ENCODE results near the gene VTI1A. TPM values are rescaled to one million over a fixed set of nuclear protein-coding genes. Genes with fewer than 3 reads are reported as not detected.

Gene VTI1A
- total and polyA plus RNA-seq, 9 of the 15 experiments (the other 6 are each of a cell fraction or from before 2014, with no cell fraction given), result 9.3 to 21.4 (median 16.0) TPM

DNA sequence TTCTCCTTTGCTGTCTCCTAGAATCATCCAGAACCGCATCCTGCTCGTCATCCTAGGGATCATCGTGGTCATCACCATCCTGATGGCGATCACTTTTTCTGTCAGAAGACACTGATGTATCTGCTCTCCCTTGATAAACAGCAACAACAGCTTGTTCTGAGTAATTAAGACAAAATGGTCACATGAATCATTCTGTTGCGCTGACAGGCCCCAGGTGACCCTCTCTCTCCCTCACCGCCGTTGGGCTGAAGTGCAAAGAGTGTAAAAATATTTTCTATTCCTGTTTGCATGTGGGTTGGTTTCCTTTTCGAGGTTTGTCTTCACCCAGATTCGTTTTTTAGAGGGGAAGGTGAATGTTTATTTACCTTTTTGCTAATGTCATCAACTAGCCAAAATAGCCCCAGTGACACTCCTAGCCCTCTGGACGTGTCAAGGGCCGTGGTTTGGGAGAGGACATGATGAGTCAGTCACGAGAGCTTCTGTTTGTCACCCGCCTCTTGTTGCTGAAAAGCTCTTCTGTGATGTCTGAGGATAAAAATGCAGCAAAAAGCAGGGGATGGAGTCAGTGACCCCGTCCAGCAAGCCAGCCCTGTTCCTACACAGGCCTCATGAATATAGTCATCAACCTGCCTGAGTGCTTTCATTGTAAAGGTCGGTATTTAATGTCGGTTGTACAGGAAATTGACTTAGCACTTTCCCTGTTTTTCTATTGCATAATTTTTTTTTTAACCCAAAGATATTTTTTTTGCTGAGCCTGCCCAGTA is 368.4 kb downstream of the VTI1A start:
- H3K27ac ChIP-seq (ENCODE audit: extremely low read depth, low read depth, low read length), result no peak overlapping the region
- H4K20me1 ChIP-seq (replicated peaks; ENCODE audit: control insufficient read depth, insufficient read depth, low read length), result no peaks in the 10 kb centered on the region
- H3K9me1 ChIP-seq (ENCODE audit: control insufficient read depth, insufficient read depth, low read length), result no peaks in the 10 kb centered on the region
- no peak overlapping the region for H3K9ac ChIP-seq (ENCODE audit: insufficient read depth in 1 of 2, low read depth in 2 of 2, low read length in 2 of 2)
- 34% methylated on average over 13 of the region's 16 CpGs for WGBS (ENCODE audit: insufficient coverage, low coverage, missing lambda C conversion rate)
- no peaks in the 10 kb centered on the region for H3K36me3 ChIP-seq (ENCODE audit: control insufficient read depth, insufficient read depth, low read length)
- FAIRE-seq, result no peak
- no peak for ATAC-seq
- ChIA-PET CTCF (ENCODE audit: low intra/inter-chr PET ratio) (no interaction called here), POLR2A (no interaction called here)
- no peaks in the 10 kb centered on the region for H3K9me3 ChIP-seq (replicated peaks; ENCODE audit: control insufficient read depth, insufficient read depth, low read depth, low read length)
- DNase-seq (ENCODE audit: extremely low read depth in 1 of 4, low spot score in 3 of 4), result peak in 1 of 4 experiments; percentile 12
- no TSS peak for BruUV-seq (replicated peaks)
- H3K79me2 ChIP-seq (ENCODE audit: control insufficient read depth, insufficient read depth, low read length), result no peaks in the 10 kb centered on the region
- H2AFZ ChIP-seq (ENCODE audit: low read depth, low read length), result no peak overlapping the region
- no peaks in the 10 kb centered on the region for H3K27me3 ChIP-seq (ENCODE audit: control insufficient read depth in 2 of 2, insufficient read depth in 2 of 2, low read length in 2 of 2)
- no peak overlapping the region for H3K4me2 ChIP-seq (ENCODE audit: insufficient read depth, low read length)
- in situ Hi-C loops (cut with MboI), result no loop called here
- intact Hi-C loops (cut with micrococcal nuclease), result no loop called here
- H3K4me1 ChIP-seq (replicated peaks in 1 of 2; ENCODE audit: control insufficient read depth in 2 of 2, insufficient read depth in 2 of 2, low read length in 2 of 2), result no peaks in the 10 kb centered on the region; a peak in 1 of 5 replicates
- no peak overlapping the region for H3K4me3 ChIP-seq
- TF ChIP-seq, protein P1, sequence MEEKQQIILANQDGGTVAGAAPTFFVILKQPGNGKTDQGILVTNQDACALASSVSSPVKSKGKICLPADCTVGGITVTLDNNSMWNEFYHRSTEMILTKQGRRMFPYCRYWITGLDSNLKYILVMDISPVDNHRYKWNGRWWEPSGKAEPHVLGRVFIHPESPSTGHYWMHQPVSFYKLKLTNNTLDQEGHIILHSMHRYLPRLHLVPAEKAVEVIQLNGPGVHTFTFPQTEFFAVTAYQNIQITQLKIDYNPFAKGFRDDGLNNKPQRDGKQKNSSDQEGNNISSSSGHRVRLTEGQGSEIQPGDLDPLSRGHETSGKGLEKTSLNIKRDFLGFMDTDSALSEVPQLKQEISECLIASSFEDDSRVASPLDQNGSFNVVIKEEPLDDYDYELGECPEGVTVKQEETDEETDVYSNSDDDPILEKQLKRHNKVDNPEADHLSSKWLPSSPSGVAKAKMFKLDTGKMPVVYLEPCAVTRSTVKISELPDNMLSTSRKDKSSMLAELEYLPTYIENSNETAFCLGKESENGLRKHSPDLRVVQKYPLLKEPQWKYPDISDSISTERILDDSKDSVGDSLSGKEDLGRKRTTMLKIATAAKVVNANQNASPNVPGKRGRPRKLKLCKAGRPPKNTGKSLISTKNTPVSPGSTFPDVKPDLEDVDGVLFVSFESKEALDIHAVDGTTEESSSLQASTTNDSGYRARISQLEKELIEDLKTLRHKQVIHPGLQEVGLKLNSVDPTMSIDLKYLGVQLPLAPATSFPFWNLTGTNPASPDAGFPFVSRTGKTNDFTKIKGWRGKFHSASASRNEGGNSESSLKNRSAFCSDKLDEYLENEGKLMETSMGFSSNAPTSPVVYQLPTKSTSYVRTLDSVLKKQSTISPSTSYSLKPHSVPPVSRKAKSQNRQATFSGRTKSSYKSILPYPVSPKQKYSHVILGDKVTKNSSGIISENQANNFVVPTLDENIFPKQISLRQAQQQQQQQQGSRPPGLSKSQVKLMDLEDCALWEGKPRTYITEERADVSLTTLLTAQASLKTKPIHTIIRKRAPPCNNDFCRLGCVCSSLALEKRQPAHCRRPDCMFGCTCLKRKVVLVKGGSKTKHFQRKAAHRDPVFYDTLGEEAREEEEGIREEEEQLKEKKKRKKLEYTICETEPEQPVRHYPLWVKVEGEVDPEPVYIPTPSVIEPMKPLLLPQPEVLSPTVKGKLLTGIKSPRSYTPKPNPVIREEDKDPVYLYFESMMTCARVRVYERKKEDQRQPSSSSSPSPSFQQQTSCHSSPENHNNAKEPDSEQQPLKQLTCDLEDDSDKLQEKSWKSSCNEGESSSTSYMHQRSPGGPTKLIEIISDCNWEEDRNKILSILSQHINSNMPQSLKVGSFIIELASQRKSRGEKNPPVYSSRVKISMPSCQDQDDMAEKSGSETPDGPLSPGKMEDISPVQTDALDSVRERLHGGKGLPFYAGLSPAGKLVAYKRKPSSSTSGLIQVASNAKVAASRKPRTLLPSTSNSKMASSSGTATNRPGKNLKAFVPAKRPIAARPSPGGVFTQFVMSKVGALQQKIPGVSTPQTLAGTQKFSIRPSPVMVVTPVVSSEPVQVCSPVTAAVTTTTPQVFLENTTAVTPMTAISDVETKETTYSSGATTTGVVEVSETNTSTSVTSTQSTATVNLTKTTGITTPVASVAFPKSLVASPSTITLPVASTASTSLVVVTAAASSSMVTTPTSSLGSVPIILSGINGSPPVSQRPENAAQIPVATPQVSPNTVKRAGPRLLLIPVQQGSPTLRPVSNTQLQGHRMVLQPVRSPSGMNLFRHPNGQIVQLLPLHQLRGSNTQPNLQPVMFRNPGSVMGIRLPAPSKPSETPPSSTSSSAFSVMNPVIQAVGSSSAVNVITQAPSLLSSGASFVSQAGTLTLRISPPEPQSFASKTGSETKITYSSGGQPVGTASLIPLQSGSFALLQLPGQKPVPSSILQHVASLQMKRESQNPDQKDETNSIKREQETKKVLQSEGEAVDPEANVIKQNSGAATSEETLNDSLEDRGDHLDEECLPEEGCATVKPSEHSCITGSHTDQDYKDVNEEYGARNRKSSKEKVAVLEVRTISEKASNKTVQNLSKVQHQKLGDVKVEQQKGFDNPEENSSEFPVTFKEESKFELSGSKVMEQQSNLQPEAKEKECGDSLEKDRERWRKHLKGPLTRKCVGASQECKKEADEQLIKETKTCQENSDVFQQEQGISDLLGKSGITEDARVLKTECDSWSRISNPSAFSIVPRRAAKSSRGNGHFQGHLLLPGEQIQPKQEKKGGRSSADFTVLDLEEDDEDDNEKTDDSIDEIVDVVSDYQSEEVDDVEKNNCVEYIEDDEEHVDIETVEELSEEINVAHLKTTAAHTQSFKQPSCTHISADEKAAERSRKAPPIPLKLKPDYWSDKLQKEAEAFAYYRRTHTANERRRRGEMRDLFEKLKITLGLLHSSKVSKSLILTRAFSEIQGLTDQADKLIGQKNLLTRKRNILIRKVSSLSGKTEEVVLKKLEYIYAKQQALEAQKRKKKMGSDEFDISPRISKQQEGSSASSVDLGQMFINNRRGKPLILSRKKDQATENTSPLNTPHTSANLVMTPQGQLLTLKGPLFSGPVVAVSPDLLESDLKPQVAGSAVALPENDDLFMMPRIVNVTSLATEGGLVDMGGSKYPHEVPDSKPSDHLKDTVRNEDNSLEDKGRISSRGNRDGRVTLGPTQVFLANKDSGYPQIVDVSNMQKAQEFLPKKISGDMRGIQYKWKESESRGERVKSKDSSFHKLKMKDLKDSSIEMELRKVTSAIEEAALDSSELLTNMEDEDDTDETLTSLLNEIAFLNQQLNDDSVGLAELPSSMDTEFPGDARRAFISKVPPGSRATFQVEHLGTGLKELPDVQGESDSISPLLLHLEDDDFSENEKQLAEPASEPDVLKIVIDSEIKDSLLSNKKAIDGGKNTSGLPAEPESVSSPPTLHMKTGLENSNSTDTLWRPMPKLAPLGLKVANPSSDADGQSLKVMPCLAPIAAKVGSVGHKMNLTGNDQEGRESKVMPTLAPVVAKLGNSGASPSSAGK (IDR thresholded peaks at IDR 0.05), result no peak
- TF ChIP-seq ZKSCAN8 (CRISPR knock-in tag; IDR thresholded peaks at IDR 0.05) (no peak), SIX5 (IDR thresholded peaks at IDR 0.05; ENCODE audit: borderline replicate concordance in 1 of 2, insufficient read depth in 1 of 2, low read depth in 1 of 2, low read length in 2 of 2) (no peak), CBFA2T3 (IDR thresholded peaks at IDR 0.05) (peak; percentile 40), HDGF (IDR thresholded peaks at IDR 0.05) (no peak), SMARCC2 (IDR thresholded peaks at IDR 0.05; ENCODE audit: low read depth) (no peak)
- TF ChIP-seq, protein P2, sequence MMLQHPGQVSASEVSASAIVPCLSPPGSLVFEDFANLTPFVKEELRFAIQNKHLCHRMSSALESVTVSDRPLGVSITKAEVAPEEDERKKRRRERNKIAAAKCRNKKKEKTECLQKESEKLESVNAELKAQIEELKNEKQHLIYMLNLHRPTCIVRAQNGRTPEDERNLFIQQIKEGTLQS (IDR thresholded peaks at IDR 0.05), result 0 out of 2 replicates have a peak, but pooled peaks have one; percentile 34
- TF ChIP-seq, protein P2 (CRISPR knock-in tag; conservative IDR thresholded peaks at IDR 0.05), result no peak

Measured in K562 (cell line).